CD1c-positive myeloid dendritic cell (primary cell): Measurements from ENCODE around the gene KRT38.

Experiments used
- DNase-seq: peaks from one replicate; pipeline ENCODE4 v3.0.0-alpha.2; 2016; ENCODE audit errors: extremely low spot score

KRT38 gene

GRCh38 chr17:41440531-41441033, at the start of gene KRT38:
Gene KRT38 (minus strand): TSS chr17:41440983. CDS start chr17:41440921, 62 bp downstream.
- DNase-seq, result no peak

- DNase-seq, result no peak
Observed at GRCh38 chr17:41489531-41489930, 48.7 kb upstream of the KRT38 start, which contains the start of gene KRT36. Gene KRT36 (minus strand): TSS chr17:41489910. CDS start chr17:41489864, 46 bp downstream.

GRCh38 chr17:41486809-41487530, 46.2 kb upstream of the KRT38 start:
- DNase-seq, result peak; percentile 40

GRCh38 chr17:41486316-41486715, 45.5 kb upstream of the KRT38 start:
- DNase-seq, result no peak

- DNase-seq, result no peak
Observed at GRCh38 chr17:41484920-41485904, 44.4 kb upstream of the KRT38 start.

GRCh38 chr17:41483991-41484826, 43.4 kb upstream of the KRT38 start:
- no peak for DNase-seq

- no peak for DNase-seq
Observed at GRCh38 chr17:41483531-41483930, 42.7 kb upstream of the KRT38 start.

- DNase-seq, result no peak
Observed at GRCh38 chr17:41481036-41481435, 40.3 kb upstream of the KRT38 start, which contains the start of gene KRT35. Gene KRT35 (minus strand): TSS chr17:41481151. CDS start chr17:41481097, 54 bp downstream.

GRCh38 chr17:41480581-41480980, 39.8 kb upstream of the KRT38 start:
- no peak for DNase-seq

- DNase-seq, result peak; percentile 37
Observed at GRCh38 chr17:41480136-41480535, 39.4 kb upstream of the KRT38 start.

- DNase-seq, result no peak
Observed at GRCh38 chr17:41478237-41478636, 37.5 kb upstream of the KRT38 start.

- no peak for DNase-seq
Observed at GRCh38 chr17:41476866-41477815, 36.4 kb upstream of the KRT38 start.

GRCh38 chr17:41475421-41475820, 34.6 kb upstream of the KRT38 start:
- DNase-seq, result no peak

GRCh38 chr17:41474863-41475262, 34.1 kb upstream of the KRT38 start:
- DNase-seq, result no peak

- no peak for DNase-seq
Observed at GRCh38 chr17:41468346-41468745, 27.6 kb upstream of the KRT38 start.

GRCh38 chr17:41467561-41467960, 26.8 kb upstream of the KRT38 start:
- DNase-seq, result no peak

- no peak for DNase-seq
Observed at GRCh38 chr17:41466988-41467387, 26.2 kb upstream of the KRT38 start, which contains the start of gene KRT32. Gene KRT32 (minus strand): TSS chr17:41467386. CDS start chr17:41467325, 61 bp downstream.

- DNase-seq, result no peak
Observed at GRCh38 chr17:41464682-41465081, 23.9 kb upstream of the KRT38 start.

- DNase-seq, result no peak
Observed at GRCh38 chr17:41464173-41464572, 23.4 kb upstream of the KRT38 start.

GRCh38 chr17:41463746-41464145, 23.0 kb upstream of the KRT38 start:
- DNase-seq, result no peak
